ENCODE results near the gene ZNF841. TPM values are rescaled to one million over a fixed set of nuclear protein-coding genes. Genes with fewer than 3 reads are reported as not detected.

Gene ZNF841
- total and polyA plus RNA-seq, 2 of the 13 experiments (the other 11 are each of a cell fraction or from before 2014, with no cell fraction given): 6.2 to 14.2 TPM

DNA sequence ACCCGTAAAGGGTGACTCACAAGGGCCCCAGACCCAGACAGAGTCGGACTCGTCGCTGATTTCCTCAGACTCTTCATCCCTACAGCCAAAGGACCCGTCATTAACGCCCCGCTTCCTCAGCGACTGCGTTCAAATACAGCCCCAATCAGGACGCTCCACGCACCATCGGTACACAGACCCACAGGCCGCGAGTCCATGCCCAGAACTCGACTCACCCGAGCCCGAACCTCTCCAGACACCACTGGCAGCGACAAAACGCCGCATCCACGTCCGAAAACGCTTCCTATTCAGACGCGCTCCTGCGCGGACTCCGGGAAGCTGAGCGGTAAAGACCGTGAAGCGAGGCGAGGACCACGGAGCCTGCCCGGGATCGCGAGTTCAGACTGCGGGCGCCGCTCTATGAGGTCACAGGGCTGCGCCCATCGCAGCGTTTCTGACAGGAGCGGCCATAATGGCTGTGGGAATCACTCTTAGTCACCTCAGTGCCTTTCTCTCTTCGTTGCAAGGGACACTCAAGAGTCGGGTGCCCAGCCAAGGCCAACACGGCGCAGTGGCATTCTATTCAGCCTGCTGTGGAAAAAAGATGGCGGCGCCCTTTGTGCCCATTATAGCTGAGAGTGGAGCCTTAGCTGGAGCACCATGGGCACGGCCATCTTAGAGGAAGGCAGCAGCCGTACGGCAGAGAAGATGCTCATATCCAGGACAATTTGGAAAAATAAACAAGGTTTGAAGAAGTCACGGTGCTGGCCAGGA, 67.4 kb downstream of the ZNF841 start, which contains the start of gene ZNF614 (continued):
- TF ChIP-seq MEIS1 (CRISPR knock-in tag; IDR thresholded peaks at IDR 0.05; ENCODE audit: borderline replicate concordance) (peak; percentile 81), CREM (IDR thresholded peaks at IDR 0.05) (peak; percentile 100), CREM (CRISPR knock-in tag; IDR thresholded peaks at IDR 0.05) (peak; percentile 91), NCOA2 (CRISPR knock-in tag; IDR thresholded peaks at IDR 0.05) (no peak; the same call in 1 of the 2 replicates), MAFF (IDR thresholded peaks at IDR 0.05; ENCODE audit: low read depth, low read length) (no peak), ZMAT3 (CRISPR knock-in tag; conservative IDR thresholded peaks at IDR 0.05) (0 out of 2 replicates have a peak, but pooled peaks have one; percentile 50), JARID2 (CRISPR knock-in tag; IDR thresholded peaks at IDR 0.05; ENCODE audit: insufficient replicate concordance) (no peak), HOXA5 (CRISPR knock-in tag; IDR thresholded peaks at IDR 0.05) (peak; percentile 70; the same call in 1 of the 2 replicates), MTF1 (CRISPR knock-in tag; IDR thresholded peaks at IDR 0.05) (0 out of 2 replicates have a peak, but pooled peaks have one; percentile 9), ZNF44 (CRISPR knock-in tag; IDR thresholded peaks at IDR 0.05) (0 out of 2 replicates have a peak, but pooled peaks have one; percentile 46), ZNF616 (CRISPR knock-in tag; IDR thresholded peaks at IDR 0.05; ENCODE audit: low read depth) (0 out of 2 replicates have a peak, but pooled peaks have one; percentile 27), ZNF382 (CRISPR knock-in tag; IDR thresholded peaks at IDR 0.05; ENCODE audit: borderline replicate concordance) (no peak), ZFP90 (CRISPR knock-in tag; IDR thresholded peaks at IDR 0.05; ENCODE audit: borderline replicate concordance) (peak; percentile 84; the same call in 1 of the 2 replicates), HHEX (CRISPR knock-in tag; IDR thresholded peaks at IDR 0.05) (0 out of 2 replicates have a peak, but pooled peaks have one; percentile 18), IRF2 (CRISPR knock-in tag; IDR thresholded peaks at IDR 0.05) (peak; percentile 68; the same call in 1 of the 2 replicates)
- TF ChIP-seq, protein P1, sequence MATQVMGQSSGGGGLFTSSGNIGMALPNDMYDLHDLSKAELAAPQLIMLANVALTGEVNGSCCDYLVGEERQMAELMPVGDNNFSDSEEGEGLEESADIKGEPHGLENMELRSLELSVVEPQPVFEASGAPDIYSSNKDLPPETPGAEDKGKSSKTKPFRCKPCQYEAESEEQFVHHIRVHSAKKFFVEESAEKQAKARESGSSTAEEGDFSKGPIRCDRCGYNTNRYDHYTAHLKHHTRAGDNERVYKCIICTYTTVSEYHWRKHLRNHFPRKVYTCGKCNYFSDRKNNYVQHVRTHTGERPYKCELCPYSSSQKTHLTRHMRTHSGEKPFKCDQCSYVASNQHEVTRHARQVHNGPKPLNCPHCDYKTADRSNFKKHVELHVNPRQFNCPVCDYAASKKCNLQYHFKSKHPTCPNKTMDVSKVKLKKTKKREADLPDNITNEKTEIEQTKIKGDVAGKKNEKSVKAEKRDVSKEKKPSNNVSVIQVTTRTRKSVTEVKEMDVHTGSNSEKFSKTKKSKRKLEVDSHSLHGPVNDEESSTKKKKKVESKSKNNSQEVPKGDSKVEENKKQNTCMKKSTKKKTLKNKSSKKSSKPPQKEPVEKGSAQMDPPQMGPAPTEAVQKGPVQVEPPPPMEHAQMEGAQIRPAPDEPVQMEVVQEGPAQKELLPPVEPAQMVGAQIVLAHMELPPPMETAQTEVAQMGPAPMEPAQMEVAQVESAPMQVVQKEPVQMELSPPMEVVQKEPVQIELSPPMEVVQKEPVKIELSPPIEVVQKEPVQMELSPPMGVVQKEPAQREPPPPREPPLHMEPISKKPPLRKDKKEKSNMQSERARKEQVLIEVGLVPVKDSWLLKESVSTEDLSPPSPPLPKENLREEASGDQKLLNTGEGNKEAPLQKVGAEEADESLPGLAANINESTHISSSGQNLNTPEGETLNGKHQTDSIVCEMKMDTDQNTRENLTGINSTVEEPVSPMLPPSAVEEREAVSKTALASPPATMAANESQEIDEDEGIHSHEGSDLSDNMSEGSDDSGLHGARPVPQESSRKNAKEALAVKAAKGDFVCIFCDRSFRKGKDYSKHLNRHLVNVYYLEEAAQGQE (IDR thresholded peaks at IDR 0.05; ENCODE audit: borderline replicate concordance in 1 of 2, low read depth in 1 of 2, low read length in 2 of 2): no peak; a peak in 1 of 4 replicates
- TF ChIP-seq, protein P2, sequence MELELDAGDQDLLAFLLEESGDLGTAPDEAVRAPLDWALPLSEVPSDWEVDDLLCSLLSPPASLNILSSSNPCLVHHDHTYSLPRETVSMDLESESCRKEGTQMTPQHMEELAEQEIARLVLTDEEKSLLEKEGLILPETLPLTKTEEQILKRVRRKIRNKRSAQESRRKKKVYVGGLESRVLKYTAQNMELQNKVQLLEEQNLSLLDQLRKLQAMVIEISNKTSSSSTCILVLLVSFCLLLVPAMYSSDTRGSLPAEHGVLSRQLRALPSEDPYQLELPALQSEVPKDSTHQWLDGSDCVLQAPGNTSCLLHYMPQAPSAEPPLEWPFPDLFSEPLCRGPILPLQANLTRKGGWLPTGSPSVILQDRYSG (CRISPR knock-in tag; IDR thresholded peaks at IDR 0.05): 0 out of 2 replicates have a peak, but pooled peaks have one; percentile 55
- TF ChIP-seq, protein P3, sequence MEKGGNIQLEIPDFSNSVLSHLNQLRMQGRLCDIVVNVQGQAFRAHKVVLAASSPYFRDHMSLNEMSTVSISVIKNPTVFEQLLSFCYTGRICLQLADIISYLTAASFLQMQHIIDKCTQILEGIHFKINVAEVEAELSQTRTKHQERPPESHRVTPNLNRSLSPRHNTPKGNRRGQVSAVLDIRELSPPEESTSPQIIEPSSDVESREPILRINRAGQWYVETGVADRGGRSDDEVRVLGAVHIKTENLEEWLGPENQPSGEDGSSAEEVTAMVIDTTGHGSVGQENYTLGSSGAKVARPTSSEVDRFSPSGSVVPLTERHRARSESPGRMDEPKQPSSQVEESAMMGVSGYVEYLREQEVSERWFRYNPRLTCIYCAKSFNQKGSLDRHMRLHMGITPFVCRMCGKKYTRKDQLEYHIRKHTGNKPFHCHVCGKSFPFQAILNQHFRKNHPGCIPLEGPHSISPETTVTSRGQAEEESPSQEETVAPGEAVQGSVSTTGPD (CRISPR knock-in tag; IDR thresholded peaks at IDR 0.05): peak; percentile 59; the same call in 1 of the 2 replicates
- TF ChIP-seq, protein P4, sequence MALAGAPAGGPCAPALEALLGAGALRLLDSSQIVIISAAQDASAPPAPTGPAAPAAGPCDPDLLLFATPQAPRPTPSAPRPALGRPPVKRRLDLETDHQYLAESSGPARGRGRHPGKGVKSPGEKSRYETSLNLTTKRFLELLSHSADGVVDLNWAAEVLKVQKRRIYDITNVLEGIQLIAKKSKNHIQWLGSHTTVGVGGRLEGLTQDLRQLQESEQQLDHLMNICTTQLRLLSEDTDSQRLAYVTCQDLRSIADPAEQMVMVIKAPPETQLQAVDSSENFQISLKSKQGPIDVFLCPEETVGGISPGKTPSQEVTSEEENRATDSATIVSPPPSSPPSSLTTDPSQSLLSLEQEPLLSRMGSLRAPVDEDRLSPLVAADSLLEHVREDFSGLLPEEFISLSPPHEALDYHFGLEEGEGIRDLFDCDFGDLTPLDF (CRISPR knock-in tag; IDR thresholded peaks at IDR 0.05): peak; percentile 74
- TF ChIP-seq, protein P5, sequence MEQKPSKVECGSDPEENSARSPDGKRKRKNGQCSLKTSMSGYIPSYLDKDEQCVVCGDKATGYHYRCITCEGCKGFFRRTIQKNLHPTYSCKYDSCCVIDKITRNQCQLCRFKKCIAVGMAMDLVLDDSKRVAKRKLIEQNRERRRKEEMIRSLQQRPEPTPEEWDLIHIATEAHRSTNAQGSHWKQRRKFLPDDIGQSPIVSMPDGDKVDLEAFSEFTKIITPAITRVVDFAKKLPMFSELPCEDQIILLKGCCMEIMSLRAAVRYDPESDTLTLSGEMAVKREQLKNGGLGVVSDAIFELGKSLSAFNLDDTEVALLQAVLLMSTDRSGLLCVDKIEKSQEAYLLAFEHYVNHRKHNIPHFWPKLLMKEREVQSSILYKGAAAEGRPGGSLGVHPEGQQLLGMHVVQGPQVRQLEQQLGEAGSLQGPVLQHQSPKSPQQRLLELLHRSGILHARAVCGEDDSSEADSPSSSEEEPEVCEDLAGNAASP (CRISPR knock-in tag; IDR thresholded peaks at IDR 0.05; ENCODE audit: borderline replicate concordance): peak; percentile 32; the same call in 1 of the 2 replicates

All from HepG2 (cell line).